Choroid plexus epithelial cell (primary cell): ENCODE measurements around the gene ADAMTS17.
"Not testable (repeated sequence)": the region's sequence is repeated elsewhere in the genome, so short reads cannot be mapped to it uniquely, and the experiment has no call there.

Experiments
- DNase-seq: peaks from one replicate; pipeline ENCODE4 v3.0.0-alpha.2; 2010; ENCODE audit warnings: low read depth
- H3K4me3 ChIP-seq: 2 replicates; pipeline ENCODE4 v1.5.1; 2011; ENCODE audit warnings: low read depth, mild to moderate bottlenecking, control low read depth, low read length, moderate library complexity
- CTCF ChIP-seq: conservative IDR thresholded peaks from 2 replicates; pipeline ENCODE4 v1.5.1; 2011; ENCODE audit warnings: low read depth, mild to moderate bottlenecking, control low read depth, inconsistent platforms, low read length, moderate library complexity

Gene ADAMTS17

GRCh38 chr15:99981839-99982658 is 359.7 kb downstream of the ADAMTS17 start:
- no peak overlapping the region for H3K4me3 ChIP-seq
- no peak for DNase-seq
- TF ChIP-seq CTCF, result no peak

- no peak for DNase-seq
- no peak overlapping the region for H3K4me3 ChIP-seq
- TF ChIP-seq CTCF, result no peak
These were observed 360.6 kb downstream of the ADAMTS17 start for GRCh38 chr15:99981191-99981647.

- no peak for DNase-seq
- no peak overlapping the region for H3K4me3 ChIP-seq
- TF ChIP-seq CTCF, result no peak
These were observed 361.0 kb downstream of the ADAMTS17 start for GRCh38 chr15:99980752-99981151.

- DNase-seq, H3K4me3 ChIP-seq: not testable (repeated sequence)
These were observed 361.9 kb downstream of the ADAMTS17 start for GRCh38 chr15:99979886-99980285.

GRCh38 chr15:99979371-99979770 is 362.4 kb downstream of the ADAMTS17 start:
- no peak for TF ChIP-seq CTCF
- H3K4me3 ChIP-seq, result no peak overlapping the region
- DNase-seq, result no peak

GRCh38 chr15:99978426-99978825 is 363.3 kb downstream of the ADAMTS17 start:
- no peak for DNase-seq
- TF ChIP-seq CTCF, result no peak
- no peak overlapping the region for H3K4me3 ChIP-seq

- TF ChIP-seq CTCF, result no peak
- no peak for DNase-seq
These were observed 363.8 kb downstream of the ADAMTS17 start for GRCh38 chr15:99977929-99978328.

More at GRCh38 chr15:99977929-99978328, 363.8 kb downstream of the ADAMTS17 start:
- H3K4me3 ChIP-seq, result no peak overlapping the region
